Esophagus squamous epithelium (tissue), 5 donors: Measurements from ENCODE around the gene FANCE. TPM values are rescaled to one million over a fixed set of nuclear protein-coding genes. Genes with fewer than 3 reads are reported as not detected.

Experiments
- DNase-seq: peaks from one replicate; lab custom pipeline; 2025; lab: John Stamatoyannopoulos, UW
- H3K27ac ChIP-seq, 4 donors: fragments of 200-600 bp; sonication (generic); one replicate each; pipeline ENCODE4 v1.5.1; 2016 to 2019; ENCODE audit warnings: mild to moderate bottlenecking in 1 of 4
- H3K27me3 ChIP-seq, 4 donors: fragments of 200-600 bp; sonication (generic); 1 replicate in 3 of 4; 2 replicates in 1 of 4; pipeline versions ENCODE4 v1.5.1 to v1.6.0; 2017 to 2021; ENCODE audit warnings: antibody characterized with exemption in 1 of 4
- H3K36me3 ChIP-seq, 3 donors: fragments of 200-600 bp; sonication (generic); one replicate each; pipeline ENCODE4 v1.5.1; 2016 to 2019
- H3K4me1 ChIP-seq, 3 donors: fragments of 200-600 bp; sonication (generic); one replicate each; pipeline ENCODE4 v1.5.1; 2017 to 2019
- H3K4me3 ChIP-seq, 4 donors: fragments of 200-600 bp; sonication (generic); 1 replicate in 3 of 4; 2 replicates in 1 of 4; pipeline ENCODE4 v1.5.1; 2016 to 2019; ENCODE audit warnings: mild to moderate bottlenecking in 2 of 4, moderate library complexity in 1 of 4
- H3K9me3 ChIP-seq, 3 donors: fragments of 200-600 bp; sonication (generic); one replicate each; pipeline ENCODE4 v1.5.1; 2016 to 2019
- POLR2A ChIP-seq, 4 donors: fragments of 450-650 bp; IDR thresholded peaks; one replicate each; pipeline ENCODE4 v1.6.1; 2017; ENCODE audit warnings: antibody characterized with exemption in 4 of 4, mild to moderate bottlenecking in 4 of 4, moderate library complexity in 3 of 4
- WGBS, 2 donors: methylation state at CpG; one replicate each; pipeline ENCODE4 v1.1.5; 2018; 5-methylcytosine and 5-hydroxymethylcytosine counted together
- intact Hi-C: fragments of 100-400 bp; cut with DNase I; formaldehyde crosslinking; loops from one replicate; pipeline ENCODE4 v1.15.0; 2022
- total RNA-seq, 4 donors: library from RNA; depleted of rRNA; stranded (reverse); fragments of >200 nt; gene quantifications; one replicate each; pipeline ENCODE4 v1.1.0, GENCODE V29; 2016
- TF ChIP-seq, protein P1 (sequence below), 6 experiments: fragments of 450-650 bp in 4 of 6; fragments of 200-600 bp in 2 of 6; sonication (generic) in 2 of 6; IDR thresholded peaks; one replicate each; pipeline ENCODE4 v1.5.1; 2016 to 2019; ENCODE audit warnings: antibody characterized with exemption in 6 of 6, mild to moderate bottlenecking in 4 of 6, moderate library complexity in 4 of 6
- donor health status: DM: yes; HTN: yes; CAD: no.

FANCE gene
- total RNA-seq, 4 donors from 2014 or later = 6.9 to 15.5 (median 8.0) TPM

DNA sequence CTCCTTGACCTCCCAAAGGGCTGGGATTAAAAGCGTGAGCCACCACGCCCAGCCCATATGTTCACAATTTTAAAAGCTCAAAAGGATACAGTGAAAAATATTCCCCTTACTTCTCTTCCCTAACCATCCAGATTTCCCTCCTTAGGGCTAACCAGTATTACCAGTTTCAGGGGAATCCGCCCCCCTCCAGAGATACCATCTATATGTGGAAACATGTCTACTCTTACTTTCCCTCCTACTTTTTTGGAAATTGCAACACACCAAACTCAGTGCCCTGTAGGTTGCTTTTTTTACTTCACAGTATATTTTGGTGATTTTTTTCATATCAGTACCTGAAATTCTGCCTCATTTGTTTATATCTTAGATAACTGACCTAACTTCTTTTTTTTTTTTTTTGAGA is 9.1 kb downstream of the FANCE start:
- Histone ChIP-seq H3K4me3 (no peak overlapping the region), H3K27ac (peak overlapping the region in 2 of 4 donors; percentile 13 to 38), H3K27me3 (no peaks in the 10 kb centered on the region), H3K9me3 (no peaks in the 10 kb centered on the region), H3K36me3 (peaks cover 0 to 82% (median 4%) of the 10 kb centered on the region in 3 donors), H3K4me1 (peaks cover 0 to 21% (median 0%) of the 10 kb centered on the region in 3 donors)
- DNase-seq = no peak
- no peak for TF ChIP-seq POLR2A (IDR thresholded peaks at IDR 0.05)
- TF ChIP-seq, protein P1, sequence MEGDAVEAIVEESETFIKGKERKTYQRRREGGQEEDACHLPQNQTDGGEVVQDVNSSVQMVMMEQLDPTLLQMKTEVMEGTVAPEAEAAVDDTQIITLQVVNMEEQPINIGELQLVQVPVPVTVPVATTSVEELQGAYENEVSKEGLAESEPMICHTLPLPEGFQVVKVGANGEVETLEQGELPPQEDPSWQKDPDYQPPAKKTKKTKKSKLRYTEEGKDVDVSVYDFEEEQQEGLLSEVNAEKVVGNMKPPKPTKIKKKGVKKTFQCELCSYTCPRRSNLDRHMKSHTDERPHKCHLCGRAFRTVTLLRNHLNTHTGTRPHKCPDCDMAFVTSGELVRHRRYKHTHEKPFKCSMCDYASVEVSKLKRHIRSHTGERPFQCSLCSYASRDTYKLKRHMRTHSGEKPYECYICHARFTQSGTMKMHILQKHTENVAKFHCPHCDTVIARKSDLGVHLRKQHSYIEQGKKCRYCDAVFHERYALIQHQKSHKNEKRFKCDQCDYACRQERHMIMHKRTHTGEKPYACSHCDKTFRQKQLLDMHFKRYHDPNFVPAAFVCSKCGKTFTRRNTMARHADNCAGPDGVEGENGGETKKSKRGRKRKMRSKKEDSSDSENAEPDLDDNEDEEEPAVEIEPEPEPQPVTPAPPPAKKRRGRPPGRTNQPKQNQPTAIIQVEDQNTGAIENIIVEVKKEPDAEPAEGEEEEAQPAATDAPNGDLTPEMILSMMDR (IDR thresholded peaks at IDR 0.05) = no peak
- WGBS, 2 donors = 33 to 42% methylated on average over 1 to 3 of the region's 3 CpGs
- intact Hi-C loops = no loop called here

DNA sequence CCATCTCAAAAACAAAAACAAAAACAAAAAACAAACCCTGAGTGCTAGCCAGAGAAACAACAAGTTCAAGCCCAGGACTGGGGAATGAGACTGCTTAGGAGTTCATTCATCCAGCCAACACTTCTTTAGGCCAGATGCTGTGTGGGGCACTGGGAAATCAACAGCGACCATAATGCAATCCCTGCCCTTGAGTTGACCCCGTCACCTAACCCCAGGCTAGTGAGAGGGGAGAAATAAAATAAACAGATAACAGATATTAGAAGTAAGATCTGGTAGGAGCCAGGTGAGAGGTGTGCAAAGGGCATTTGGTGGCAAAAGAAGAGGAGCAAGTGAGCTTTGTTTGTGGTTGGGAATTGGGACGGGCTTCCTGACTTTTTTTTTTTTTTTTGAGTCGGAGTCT is 11.2 kb downstream of the FANCE start:
- DNase-seq = no peak
- peaks cover 0 to 30% (median 5%) of the 10 kb centered on the region in 3 donors for H3K4me1 ChIP-seq
- H3K36me3 ChIP-seq = peaks cover 0 to 67% (median 8%) of the 10 kb centered on the region in 3 donors
- intact Hi-C loops = no loop called here
- WGBS, 2 donors = 78 to 85% methylated on average over 4 of the region's 4 CpGs
- no peak overlapping the region for H3K27ac ChIP-seq
- H3K4me3 ChIP-seq = no peak overlapping the region
- no peaks in the 10 kb centered on the region for H3K27me3 ChIP-seq
- TF ChIP-seq, protein P1 (IDR thresholded peaks at IDR 0.05) = no peak
- TF ChIP-seq POLR2A (IDR thresholded peaks at IDR 0.05) = no peak
- no peaks in the 10 kb centered on the region for H3K9me3 ChIP-seq

DNA sequence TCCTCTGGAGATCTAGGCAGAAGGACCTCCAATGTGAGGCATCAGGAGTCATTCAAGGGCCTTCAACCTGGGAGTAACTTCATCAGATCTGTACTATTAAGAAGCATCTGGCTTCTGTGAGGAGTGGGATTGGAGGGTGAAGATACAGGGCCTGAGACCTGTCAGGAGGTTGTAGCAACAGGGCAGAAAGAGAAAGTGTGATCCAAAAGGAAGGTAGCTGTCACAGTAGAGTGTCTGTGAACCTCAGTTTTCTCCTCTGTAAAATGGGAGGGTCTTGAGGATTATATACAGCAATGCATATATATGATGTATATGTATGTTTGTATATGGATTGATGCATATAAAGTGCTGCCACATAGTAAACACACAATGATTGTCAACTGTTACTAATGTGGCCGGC is 13.5 kb downstream of the FANCE start:
- intact Hi-C loops = no loop called here
- 90 to 100% methylated on average over 1 of the region's 1 CpG for WGBS, 2 donors
- Histone ChIP-seq H3K9me3 (no peaks in the 10 kb centered on the region), H3K27ac (no peak overlapping the region), H3K36me3 (peaks cover 7 to 62% (median 8%) of the 10 kb centered on the region in 3 donors), H3K27me3 (no peaks in the 10 kb centered on the region), H3K4me1 (peaks cover 12 to 41% (median 13%) of the 10 kb centered on the region in 3 donors), H3K4me3 (no peak overlapping the region)
- no peak for TF ChIP-seq POLR2A (IDR thresholded peaks at IDR 0.05)
- TF ChIP-seq, protein P1 (IDR thresholded peaks at IDR 0.05) = no peak
- DNase-seq = no peak

DNA sequence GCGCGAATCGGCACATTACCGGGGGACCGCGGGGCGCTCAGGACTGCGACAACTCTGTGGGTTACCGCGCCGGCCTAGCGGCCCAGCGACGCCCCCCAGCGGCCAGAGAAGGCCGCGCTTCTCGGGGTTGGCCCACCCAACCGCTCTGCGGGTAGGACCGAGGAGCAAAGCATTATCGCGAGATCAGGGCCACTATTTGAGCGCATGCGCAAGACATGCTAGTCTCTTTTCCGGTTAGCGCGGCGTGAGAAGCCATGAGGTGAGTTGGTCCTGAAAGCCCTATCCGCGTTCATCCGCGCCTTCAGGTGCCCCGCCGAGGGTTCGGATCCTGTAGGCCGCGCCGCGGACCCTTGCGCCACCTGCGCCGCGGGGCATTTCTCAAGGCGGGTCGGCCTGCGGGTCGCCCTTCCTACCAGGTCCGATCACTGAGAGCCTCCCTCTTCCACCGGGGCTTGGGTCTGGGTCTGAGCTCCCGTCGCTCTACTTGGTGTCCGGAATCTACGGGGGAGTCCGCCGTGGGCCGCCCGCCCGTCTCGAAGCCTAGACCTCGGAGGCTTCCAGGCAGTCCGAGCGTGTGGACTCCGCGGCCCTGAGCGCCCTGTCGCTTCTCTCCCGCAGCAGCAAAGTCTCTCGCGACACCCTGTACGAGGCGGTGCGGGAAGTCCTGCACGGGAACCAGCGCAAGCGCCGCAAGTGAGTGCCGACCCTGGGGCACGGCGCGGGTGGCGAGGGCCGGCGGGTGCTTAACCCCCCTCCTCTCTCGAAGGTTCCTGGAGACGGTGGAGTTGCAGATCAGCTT is 16.2 kb downstream of the FANCE start, which contains the start of gene RPL10A:
TSS of gene RPL10A (plus strand) at position 221 of the 799 bp plus-strand sequence. CDS start at position 255, 34 bp downstream.
- Histone ChIP-seq H3K27ac (peak within 1 kb of the TSS; percentile 91 to 93 (median 92)), H3K27me3 (no peaks in the 10 kb centered on the region), H3K9me3 (no peaks in the 10 kb centered on the region), H3K4me3 (peak within 1 kb of the TSS; percentile 64 to 91 (median 74)), H3K4me1 (peaks cover 21 to 54% (median 21%) of the 10 kb centered on the region in 3 donors), H3K36me3 (peaks cover 7 to 71% (median 13%) of the 10 kb centered on the region in 3 donors)
- peak; percentile 67 for DNase-seq
- TF ChIP-seq, protein P1 (IDR thresholded peaks at IDR 0.05) = peak; percentile 93 to 99 (median 98)
- TF ChIP-seq POLR2A (IDR thresholded peaks at IDR 0.05) = peak in 3 of 4 donors; percentile 76 to 94 (median 92)
- intact Hi-C loops = no loop called here
- 0% methylated on average over 14 to 26 of the region's 86 CpGs for WGBS, 2 donors
